ENCODE results near the gene RBM20.

The RBM20 gene

GRCh38 chr10:110681023-110681681 is 37.0 kb downstream of the RBM20 start:
- H3K36me3 ChIP-seq (ENCODE audit: insufficient read depth, low read length) = no peaks in the 10 kb centered on the region
- H3K4me3 ChIP-seq (ENCODE audit: low read length) = no peak overlapping the region
- peaks cover under 1% of the 10 kb centered on the region for H3K27me3 ChIP-seq (ENCODE audit: insufficient read depth, low read length)
- H2AFZ ChIP-seq (ENCODE audit: low read depth, low read length) = no peak overlapping the region
- H3K4me1 ChIP-seq (ENCODE audit: insufficient read depth, low read length) = peaks cover 13% of the 10 kb centered on the region
- H3K9me3 ChIP-seq (ENCODE audit: low read length) = no peaks in the 10 kb centered on the region

- no peaks in the 10 kb centered on the region for H3K36me3 ChIP-seq (ENCODE audit: insufficient read depth, low read length)
- no peak overlapping the region for H3K4me3 ChIP-seq (ENCODE audit: low read length)
- no peaks in the 10 kb centered on the region for H3K9me3 ChIP-seq (ENCODE audit: low read length)
- no peaks in the 10 kb centered on the region for H3K27me3 ChIP-seq (ENCODE audit: insufficient read depth, low read length)
- H2AFZ ChIP-seq (ENCODE audit: low read depth, low read length) = no peak overlapping the region
- peaks cover 13% of the 10 kb centered on the region for H3K4me1 ChIP-seq (ENCODE audit: insufficient read depth, low read length)
Observed at GRCh38 chr10:110682348-110682747, 38.2 kb downstream of the RBM20 start.

GRCh38 chr10:110684800-110685446 is 40.8 kb downstream of the RBM20 start:
- peaks cover 2% of the 10 kb centered on the region for H3K9me3 ChIP-seq (ENCODE audit: low read length)
- peaks cover 4% of the 10 kb centered on the region for H3K27me3 ChIP-seq (ENCODE audit: insufficient read depth, low read length)
- no peak overlapping the region for H2AFZ ChIP-seq (ENCODE audit: low read depth, low read length)
- H3K4me3 ChIP-seq (ENCODE audit: low read length) = no peak overlapping the region
- H3K36me3 ChIP-seq (ENCODE audit: insufficient read depth, low read length) = no peaks in the 10 kb centered on the region
- peaks cover 13% of the 10 kb centered on the region for H3K4me1 ChIP-seq (ENCODE audit: insufficient read depth, low read length)

GRCh38 chr10:110686047-110686446 is 41.9 kb downstream of the RBM20 start:
- peaks cover 2% of the 10 kb centered on the region for H3K9me3 ChIP-seq (ENCODE audit: low read length)
- peaks cover 5% of the 10 kb centered on the region for H3K4me1 ChIP-seq (ENCODE audit: insufficient read depth, low read length)
- no peak overlapping the region for H3K4me3 ChIP-seq (ENCODE audit: low read length)
- H2AFZ ChIP-seq (ENCODE audit: low read depth, low read length) = no peak overlapping the region
- H3K27me3 ChIP-seq (ENCODE audit: insufficient read depth, low read length) = peaks cover 4% of the 10 kb centered on the region
- H3K36me3 ChIP-seq (ENCODE audit: insufficient read depth, low read length) = no peaks in the 10 kb centered on the region

GRCh38 chr10:110686949-110687348 is 42.8 kb downstream of the RBM20 start:
- Histone ChIP-seq H2AFZ (ENCODE audit: low read depth, low read length) (no peak overlapping the region), H3K4me3 (ENCODE audit: low read length) (no peak overlapping the region), H3K36me3 (ENCODE audit: insufficient read depth, low read length) (no peaks in the 10 kb centered on the region), H3K9me3 (ENCODE audit: low read length) (peaks cover 2% of the 10 kb centered on the region), H3K27me3 (ENCODE audit: insufficient read depth, low read length) (peaks cover 4% of the 10 kb centered on the region), H3K4me1 (ENCODE audit: insufficient read depth, low read length) (no peaks in the 10 kb centered on the region)

GRCh38 chr10:110687400-110687799 is 43.3 kb downstream of the RBM20 start:
- no peaks in the 10 kb centered on the region for H3K4me1 ChIP-seq (ENCODE audit: insufficient read depth, low read length)
- H3K4me3 ChIP-seq (ENCODE audit: low read length) = no peak overlapping the region
- H3K36me3 ChIP-seq (ENCODE audit: insufficient read depth, low read length) = no peaks in the 10 kb centered on the region
- H3K27me3 ChIP-seq (ENCODE audit: insufficient read depth, low read length) = peaks cover 4% of the 10 kb centered on the region
- H3K9me3 ChIP-seq (ENCODE audit: low read length) = peaks cover 2% of the 10 kb centered on the region
- no peak overlapping the region for H2AFZ ChIP-seq (ENCODE audit: low read depth, low read length)

- Histone ChIP-seq H3K36me3 (ENCODE audit: insufficient read depth, low read length) (no peaks in the 10 kb centered on the region), H3K4me3 (ENCODE audit: low read length) (no peak overlapping the region), H3K9me3 (ENCODE audit: low read length) (peaks cover 4% of the 10 kb centered on the region), H3K27me3 (ENCODE audit: insufficient read depth, low read length) (peaks cover 4% of the 10 kb centered on the region), H2AFZ (ENCODE audit: low read depth, low read length) (no peak overlapping the region), H3K4me1 (ENCODE audit: insufficient read depth, low read length) (no peaks in the 10 kb centered on the region)
Observed at GRCh38 chr10:110691139-110691538, 47.0 kb downstream of the RBM20 start.

- Histone ChIP-seq H2AFZ (ENCODE audit: low read depth, low read length) (no peak overlapping the region), H3K9me3 (ENCODE audit: low read length) (peaks cover 3% of the 10 kb centered on the region)
Observed at GRCh38 chr10:110694263-110694662, 50.1 kb downstream of the RBM20 start.

GRCh38 chr10:110694820-110695538 is 50.8 kb downstream of the RBM20 start:
- Histone ChIP-seq H3K27me3 (ENCODE audit: insufficient read depth, low read length) (no peaks in the 10 kb centered on the region), H3K4me3 (ENCODE audit: low read length) (no peak overlapping the region), H2AFZ (ENCODE audit: low read depth, low read length) (no peak overlapping the region), H3K4me1 (ENCODE audit: insufficient read depth, low read length) (no peaks in the 10 kb centered on the region), H3K9me3 (ENCODE audit: low read length) (peaks cover 3% of the 10 kb centered on the region), H3K36me3 (ENCODE audit: insufficient read depth, low read length) (no peaks in the 10 kb centered on the region)

More at GRCh38 chr10:110694263-110694662, 50.1 kb downstream of the RBM20 start:
- no peak overlapping the region for H3K4me3 ChIP-seq (ENCODE audit: low read length)
- no peaks in the 10 kb centered on the region for H3K4me1 ChIP-seq (ENCODE audit: insufficient read depth, low read length)
- H3K36me3 ChIP-seq (ENCODE audit: insufficient read depth, low read length) = no peaks in the 10 kb centered on the region
- peaks cover under 1% of the 10 kb centered on the region for H3K27me3 ChIP-seq (ENCODE audit: insufficient read depth, low read length)

- Histone ChIP-seq H3K9me3 (ENCODE audit: low read length) (peaks cover 3% of the 10 kb centered on the region), H3K27me3 (ENCODE audit: insufficient read depth, low read length) (no peaks in the 10 kb centered on the region), H3K36me3 (ENCODE audit: insufficient read depth, low read length) (no peaks in the 10 kb centered on the region), H2AFZ (ENCODE audit: low read depth, low read length) (no peak overlapping the region), H3K4me3 (ENCODE audit: low read length) (no peak overlapping the region), H3K4me1 (ENCODE audit: insufficient read depth, low read length) (no peaks in the 10 kb centered on the region)
Observed at GRCh38 chr10:110695539-110695886, 51.4 kb downstream of the RBM20 start.

GRCh38 chr10:110696436-110696835 is 52.3 kb downstream of the RBM20 start:
- no peak overlapping the region for H3K4me3 ChIP-seq (ENCODE audit: low read length)
- peaks cover 3% of the 10 kb centered on the region for H3K9me3 ChIP-seq (ENCODE audit: low read length)
- H3K36me3 ChIP-seq (ENCODE audit: insufficient read depth, low read length) = no peaks in the 10 kb centered on the region
- no peak overlapping the region for H2AFZ ChIP-seq (ENCODE audit: low read depth, low read length)
- peaks cover 2% of the 10 kb centered on the region for H3K4me1 ChIP-seq (ENCODE audit: insufficient read depth, low read length)
- no peaks in the 10 kb centered on the region for H3K27me3 ChIP-seq (ENCODE audit: insufficient read depth, low read length)

GRCh38 chr10:110698340-110698739 is 54.2 kb downstream of the RBM20 start:
- no peaks in the 10 kb centered on the region for H3K36me3 ChIP-seq (ENCODE audit: insufficient read depth, low read length)
- no peak overlapping the region for H2AFZ ChIP-seq (ENCODE audit: low read depth, low read length)
- H3K9me3 ChIP-seq (ENCODE audit: low read length) = peaks cover 3% of the 10 kb centered on the region
- H3K4me3 ChIP-seq (ENCODE audit: low read length) = no peak overlapping the region
- no peaks in the 10 kb centered on the region for H3K27me3 ChIP-seq (ENCODE audit: insufficient read depth, low read length)
- H3K4me1 ChIP-seq (ENCODE audit: insufficient read depth, low read length) = peaks cover 11% of the 10 kb centered on the region

- H3K27me3 ChIP-seq (ENCODE audit: insufficient read depth, low read length) = no peaks in the 10 kb centered on the region
- no peaks in the 10 kb centered on the region for H3K36me3 ChIP-seq (ENCODE audit: insufficient read depth, low read length)
- H3K9me3 ChIP-seq (ENCODE audit: low read length) = peaks cover 2% of the 10 kb centered on the region
- no peak overlapping the region for H2AFZ ChIP-seq (ENCODE audit: low read depth, low read length)
- H3K4me1 ChIP-seq (ENCODE audit: insufficient read depth, low read length) = peaks cover 11% of the 10 kb centered on the region
- no peak overlapping the region for H3K4me3 ChIP-seq (ENCODE audit: low read length)
Observed at GRCh38 chr10:110698782-110699201, 54.7 kb downstream of the RBM20 start.

Data from neuron (in vitro differentiated cells).